ENCODE data around the gene TRIM66.

GRCh38 chr11:8621147-8621546, 61.3 kb downstream of the TRIM66 start:
- TF ChIP-seq CTCF (IDR thresholded peaks at IDR 0.05) (no peak), POLR2A (IDR thresholded peaks at IDR 0.05) (no peak), POLR2AphosphoS5 (IDR thresholded peaks at IDR 0.05) (no peak)
